Colonic mucosa (tissue), 4 donors: ENCODE measurements around the gene AMN. TPM values are rescaled to one million over a fixed set of nuclear protein-coding genes. Genes with fewer than 3 reads are reported as not detected.

Experiments
- DNase-seq: peaks from one replicate; pipeline ENCODE4 v3.0.0-alpha.2; 2020
- H3K27ac ChIP-seq: fragments of 200-600 bp; one replicate; pipeline ENCODE4 v1.8.0; 2021
- H3K27me3 ChIP-seq: fragments of 200-600 bp; one replicate; pipeline ENCODE4 v1.8.0; 2021
- H3K36me3 ChIP-seq: fragments of 200-600 bp; one replicate; pipeline ENCODE4 v1.8.0; 2021
- H3K4me1 ChIP-seq: fragments of 200-600 bp; one replicate; pipeline ENCODE4 v1.8.0; 2021; ENCODE audit warnings: mild to moderate bottlenecking
- H3K4me3 ChIP-seq: fragments of 200-600 bp; one replicate; pipeline ENCODE4 v1.8.0; 2021
- H3K9ac ChIP-seq, 2 donors: one replicate each; pipeline ENCODE4 v1.7.0; 2013; ENCODE audit warnings: control low read depth in 2 of 2, low read depth in 2 of 2, low read length in 2 of 2
- H3K9me3 ChIP-seq: fragments of 200-600 bp; one replicate; pipeline ENCODE4 v1.8.0; 2021
- CTCF ChIP-seq: fragments of 200-600 bp; IDR thresholded peaks from one replicate; pipeline ENCODE4 v1.8.0; 2022; ENCODE audit warnings: antibody characterized with exemption, mild to moderate bottlenecking
- intact Hi-C: fragments of 100-400 bp; cut with DNase I; formaldehyde crosslinking; loops from one replicate; pipeline ENCODE4 v1.14.1; 2022
- total RNA-seq, 2 donors: library from RNA; stranded (reverse); fragmentation: NEBNext Ultra II Directional in 1 of 2; extraction: Animal tissue kit (Norgen Biotek cat#: 25700) in 1 of 2; gene quantifications; one replicate each; pipeline ENCODE4 v1.2.1, GENCODE V29; 2021
- donor health status: healthy.
- donor health status: DM: no; HTN: no; CAD: no.
- donor health status: DM: no; HTN: no; CAD: no.

The AMN gene
- total RNA-seq, 2 donors from 2014 or later: 186 to 239 TPM

GRCh38 chr14:102903248-102903888, 19.1 kb upstream of the AMN start:
- Histone ChIP-seq H3K27me3 (no peaks in the 10 kb centered on the region), H3K27ac (no peak overlapping the region), H3K36me3 (peaks cover 8% of the 10 kb centered on the region), H3K9ac (no peak overlapping the region), H3K9me3 (no peaks in the 10 kb centered on the region), H3K4me1 (no peaks in the 10 kb centered on the region), H3K4me3 (no peak overlapping the region)
- intact Hi-C loops: no loop called here
- no peak for DNase-seq
- no peak for TF ChIP-seq CTCF

GRCh38 chr14:102903889-102904512, 18.5 kb upstream of the AMN start:
- H3K4me1 ChIP-seq: no peaks in the 10 kb centered on the region
- peaks cover 8% of the 10 kb centered on the region for H3K36me3 ChIP-seq
- no peak for DNase-seq
- no peaks in the 10 kb centered on the region for H3K27me3 ChIP-seq
- H3K9ac ChIP-seq: no peak overlapping the region
- H3K9me3 ChIP-seq: no peaks in the 10 kb centered on the region
- no peak for TF ChIP-seq CTCF
- intact Hi-C loops: no loop called here
- no peak overlapping the region for H3K4me3 ChIP-seq
- no peak overlapping the region for H3K27ac ChIP-seq

GRCh38 chr14:102905116-102906108, 17.1 kb upstream of the AMN start:
- no peak overlapping the region for H3K4me3 ChIP-seq
- H3K9ac ChIP-seq: no peak overlapping the region
- intact Hi-C loops: no loop called here

GRCh38 chr14:102906616-102907302, 15.7 kb upstream of the AMN start:
- no peak for TF ChIP-seq CTCF
- no peaks in the 10 kb centered on the region for H3K9me3 ChIP-seq
- intact Hi-C loops: no loop called here

More at GRCh38 chr14:102905116-102906108, 17.1 kb upstream of the AMN start:
- no peak for TF ChIP-seq CTCF
- no peak overlapping the region for H3K27ac ChIP-seq
- no peaks in the 10 kb centered on the region for H3K9me3 ChIP-seq
- H3K36me3 ChIP-seq: peaks cover 8% of the 10 kb centered on the region
- no peaks in the 10 kb centered on the region for H3K27me3 ChIP-seq
- DNase-seq: no peak
- no peaks in the 10 kb centered on the region for H3K4me1 ChIP-seq

GRCh38 chr14:102907303-102907844, 15.1 kb upstream of the AMN start:
- Histone ChIP-seq H3K27ac (no peak overlapping the region), H3K27me3 (no peaks in the 10 kb centered on the region), H3K36me3 (peaks cover 8% of the 10 kb centered on the region), H3K4me1 (no peaks in the 10 kb centered on the region), H3K9me3 (no peaks in the 10 kb centered on the region), H3K4me3 (no peak overlapping the region), H3K9ac (no peak overlapping the region)
- no peak for DNase-seq
- no peak for TF ChIP-seq CTCF
- intact Hi-C loops: no loop called here

More at GRCh38 chr14:102906616-102907302, 15.7 kb upstream of the AMN start:
- Histone ChIP-seq H3K4me3 (no peak overlapping the region), H3K36me3 (peaks cover 8% of the 10 kb centered on the region), H3K27me3 (no peaks in the 10 kb centered on the region), H3K9ac (no peak overlapping the region), H3K4me1 (no peaks in the 10 kb centered on the region), H3K27ac (no peak overlapping the region)
- DNase-seq: no peak
